ENCODE results near the gene CDH1. TPM values are rescaled to one million over a fixed set of nuclear protein-coding genes. Genes with fewer than 3 reads are reported as not detected.

Gene CDH1
- total and polyA plus RNA-seq, 2 experiments from 2014 or later, result 64.1 to 142 TPM

GRCh38 chr16:68782198-68783174 lies 45.4 kb downstream of the CDH1 start:
- TF ChIP-seq CREB1 (CRISPR knock-in tag; IDR thresholded peaks at IDR 0.05; ENCODE audit: low read depth) (no peak), POLR2AphosphoS5 (IDR thresholded peaks at IDR 0.05; ENCODE audit: low read depth) (no peak), REST (IDR thresholded peaks at IDR 0.05; ENCODE audit: unreplicated experiment) (no peak), ETS1 (IDR thresholded peaks at IDR 0.05) (no peak), NANOG (IDR thresholded peaks at IDR 0.05; ENCODE audit: borderline replicate concordance) (no peak), ZNF331 (CRISPR knock-in tag; IDR thresholded peaks at IDR 0.05; ENCODE audit: low read depth) (no peak), ZNF462 (CRISPR knock-in tag; IDR thresholded peaks at IDR 0.05) (no peak), JUNB (IDR thresholded peaks at IDR 0.05; ENCODE audit: unreplicated experiment) (no peak), CTCF (conservative IDR thresholded peaks at IDR 0.05; ENCODE audit: low read depth in 2 of 2) (no peak), ZNF114 (CRISPR knock-in tag; IDR thresholded peaks at IDR 0.05) (no peak), EZH2 (IDR thresholded peaks at IDR 0.05; ENCODE audit: low read depth, unreplicated experiment) (no peak), STAT1 (IDR thresholded peaks at IDR 0.05; ENCODE audit: unreplicated experiment) (no peak), EZH2phosphoT487 (IDR thresholded peaks at IDR 0.05; ENCODE audit: unreplicated experiment) (no peak)
- ATAC-seq, result no peak
- Mint-ChIP-seq H3K27ac (peak overlapping the region; percentile 76), H3K4me1 (peaks cover 55% of the 10 kb centered on the region), H3K4me3 (no peak overlapping the region), H3K27me3 (ENCODE audit: insufficient read depth, low read depth, poor library complexity) (peaks cover 10% of the 10 kb centered on the region), H3K36me3 (ENCODE audit: low read depth) (peaks cover 52% of the 10 kb centered on the region), H3K9me3 (no peaks in the 10 kb centered on the region)
- DNase-seq (ENCODE audit: low spot score), result no peak
- no peaks in the 10 kb centered on the region for H3K9me2 ChIP-seq (ENCODE audit: insufficient read depth)
- peaks cover 19% of the 10 kb centered on the region for H3K79me2 ChIP-seq (replicated peaks; ENCODE audit: insufficient read depth)
- H3F3A ChIP-seq (replicated peaks; ENCODE audit: low read depth), result peaks cover 21% of the 10 kb centered on the region
- peak overlapping the region; percentile 78 for H3K27ac ChIP-seq (ENCODE audit: low read depth)
- H4K20me1 ChIP-seq (replicated peaks; ENCODE audit: insufficient read depth), result no peaks in the 10 kb centered on the region
- no peaks in the 10 kb centered on the region; the same call in 1 of the 2 replicates for H3K36me3 ChIP-seq (ENCODE audit: insufficient read depth)
- H2AFZ ChIP-seq, result no peak overlapping the region
- H3K4me1 ChIP-seq (ENCODE audit: insufficient read depth), result peaks cover 27% of the 10 kb centered on the region
- H3K4me3 ChIP-seq, result no peak overlapping the region
- H3K27me3 ChIP-seq (ENCODE audit: insufficient read depth), result no peaks in the 10 kb centered on the region
- H3K4me2 ChIP-seq, result no peak overlapping the region

Data from GM23338 (cell line).